ENCODE results near the gene CDCA7L. TPM values are rescaled to one million over a fixed set of nuclear protein-coding genes. Genes with fewer than 3 reads are reported as not detected.
A peak's percentile ranks its signal among the peaks of the same experiment; 100 is the strongest.
"Not testable (repeated sequence)": the region's sequence is repeated elsewhere in the genome, so short reads cannot be mapped to it uniquely, and the experiment has no call there.

CDCA7L gene
- total RNA-seq, 2 experiments from 2014 or later: 123 to 128 TPM

DNA sequence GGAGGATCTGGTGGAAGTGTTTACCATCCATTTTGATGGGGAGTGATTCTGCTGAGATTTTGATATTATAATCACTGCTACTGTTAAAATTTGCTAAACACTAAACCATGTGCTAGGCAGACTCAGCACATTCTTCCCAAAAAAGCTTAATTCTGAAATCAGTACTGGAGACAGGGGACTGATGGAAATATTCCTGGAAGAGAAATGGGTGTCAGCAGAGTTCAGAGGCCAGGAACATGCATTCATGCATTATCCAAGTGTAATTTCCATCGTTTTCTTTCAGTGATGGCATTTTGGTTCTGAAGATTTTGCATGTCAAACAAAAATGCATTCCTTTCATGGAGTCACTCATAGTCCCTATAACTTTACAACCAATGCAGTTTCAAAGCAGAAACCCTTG, 79.0 kb downstream of the CDCA7L start:
- no peaks in the 10 kb centered on the region for H3K36me3 Mint-ChIP-seq
- H3K27ac Mint-ChIP-seq: no peak overlapping the region
- no peak overlapping the region for H3K4me3 Mint-ChIP-seq
- peaks cover 2% of the 10 kb centered on the region for H3K4me1 Mint-ChIP-seq
- H3K9me3 Mint-ChIP-seq: no peaks in the 10 kb centered on the region
- no peaks in the 10 kb centered on the region for H3K27me3 Mint-ChIP-seq
- DNase-seq: no peak

DNA sequence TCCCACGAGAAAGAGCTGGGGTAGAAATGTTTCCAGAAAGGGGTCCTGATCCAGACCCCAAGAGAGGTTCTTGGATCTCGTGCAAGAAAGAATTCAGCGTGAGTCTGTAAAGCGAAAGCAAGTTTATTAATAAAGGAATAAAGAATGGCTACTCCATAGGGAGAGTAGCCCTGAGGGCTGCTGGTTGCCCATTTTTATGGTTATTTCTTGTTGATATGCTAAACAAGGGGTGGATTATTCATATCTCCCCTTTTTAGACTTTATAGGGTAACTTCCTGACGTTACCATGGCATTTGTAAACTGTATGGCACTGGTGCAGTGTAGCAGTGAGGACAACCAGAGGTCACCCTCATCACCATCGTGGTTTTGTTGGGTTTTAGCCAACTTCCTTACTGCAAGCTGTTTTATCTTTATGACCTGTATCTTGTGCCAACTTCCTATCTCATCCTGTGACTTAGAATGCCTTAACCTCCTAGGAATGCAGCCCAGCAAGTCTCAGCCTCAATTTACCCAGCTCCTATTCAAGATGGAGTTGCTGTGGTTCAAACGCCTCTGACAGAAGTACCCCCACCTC, 80.0 kb downstream of the CDCA7L start:
- DNase-seq, H3K4me1 Mint-ChIP-seq, H3K36me3 Mint-ChIP-seq, H3K27me3 Mint-ChIP-seq, H3K4me3 Mint-ChIP-seq, H3K27ac Mint-ChIP-seq, H3K9me3 Mint-ChIP-seq: not testable (repeated sequence)

DNA sequence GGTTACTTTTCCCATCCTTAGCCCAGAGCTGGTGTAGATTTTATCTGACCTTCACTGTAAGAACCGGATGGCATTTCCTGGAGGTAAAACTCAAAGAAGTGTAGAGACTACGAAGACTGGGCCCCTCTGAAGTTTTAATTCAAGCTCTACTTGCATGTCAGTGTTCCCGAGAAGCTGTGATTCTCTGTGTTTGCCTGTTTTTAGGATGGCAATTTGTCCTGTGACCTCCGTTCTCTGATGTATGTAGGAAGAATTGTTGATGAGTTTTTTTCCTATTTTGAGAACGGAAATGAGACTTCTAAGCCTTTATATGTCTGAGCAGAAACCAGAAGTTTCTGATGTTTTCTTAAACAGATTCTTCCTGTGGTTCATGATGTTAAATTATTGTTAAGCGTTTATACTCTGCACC, 94.1 kb downstream of the CDCA7L start:
- no peak for DNase-seq
- Mint-ChIP-seq H3K27me3 (no peaks in the 10 kb centered on the region), H3K36me3 (peaks cover 7% of the 10 kb centered on the region), H3K4me3 (peak overlapping the region; percentile 63), H3K27ac (peak overlapping the region; percentile 82), H3K9me3 (peaks cover 2% of the 10 kb centered on the region), H3K4me1 (peaks cover 20% of the 10 kb centered on the region)
